ENCODE data around the gene FHL1.

Gene FHL1

DNA sequence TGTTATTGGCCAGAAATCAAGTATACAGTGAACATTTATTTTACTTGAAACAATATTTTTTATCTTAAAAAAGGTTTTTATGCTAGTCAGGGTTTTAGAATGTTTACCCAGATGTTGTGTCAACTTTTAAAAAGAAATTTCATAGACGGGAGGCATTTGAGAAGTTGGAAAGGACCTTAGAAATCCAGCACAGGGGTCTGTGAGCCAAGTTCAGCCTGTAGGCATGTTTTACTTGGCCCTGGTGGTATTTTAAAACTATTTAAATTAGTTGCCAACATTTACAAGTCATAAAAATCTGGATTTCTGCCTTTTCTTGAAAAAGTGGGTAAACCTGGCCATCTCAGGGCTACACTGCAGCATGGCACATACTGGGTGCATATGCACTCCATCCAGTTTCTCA is 25.5 kb upstream of the FHL1 start:
- Histone ChIP-seq H4K20me1 (ENCODE audit: insufficient read depth) (no peaks in the 10 kb centered on the region), H2AFZ (ENCODE audit: low read depth) (no peak overlapping the region), H3K4me3 (IDR thresholded peaks at IDR 0.05; ENCODE audit: insufficient read depth, low read depth, low read length) (no peak overlapping the region), H3K27ac (no peak overlapping the region), H3K4me2 (no peak overlapping the region), H3K4me1 (ENCODE audit: low read depth, poor library complexity, severe bottlenecking) (peaks cover 9% of the 10 kb centered on the region), H3K27me3 (ENCODE audit: insufficient read depth, low read depth) (no peaks in the 10 kb centered on the region), H3K36me3 (ENCODE audit: insufficient read depth) (no peaks in the 10 kb centered on the region), H3K79me2 (ENCODE audit: insufficient read depth, low read depth) (no peaks in the 10 kb centered on the region), H3K9ac (no peak overlapping the region)
- TF ChIP-seq, protein P1, sequence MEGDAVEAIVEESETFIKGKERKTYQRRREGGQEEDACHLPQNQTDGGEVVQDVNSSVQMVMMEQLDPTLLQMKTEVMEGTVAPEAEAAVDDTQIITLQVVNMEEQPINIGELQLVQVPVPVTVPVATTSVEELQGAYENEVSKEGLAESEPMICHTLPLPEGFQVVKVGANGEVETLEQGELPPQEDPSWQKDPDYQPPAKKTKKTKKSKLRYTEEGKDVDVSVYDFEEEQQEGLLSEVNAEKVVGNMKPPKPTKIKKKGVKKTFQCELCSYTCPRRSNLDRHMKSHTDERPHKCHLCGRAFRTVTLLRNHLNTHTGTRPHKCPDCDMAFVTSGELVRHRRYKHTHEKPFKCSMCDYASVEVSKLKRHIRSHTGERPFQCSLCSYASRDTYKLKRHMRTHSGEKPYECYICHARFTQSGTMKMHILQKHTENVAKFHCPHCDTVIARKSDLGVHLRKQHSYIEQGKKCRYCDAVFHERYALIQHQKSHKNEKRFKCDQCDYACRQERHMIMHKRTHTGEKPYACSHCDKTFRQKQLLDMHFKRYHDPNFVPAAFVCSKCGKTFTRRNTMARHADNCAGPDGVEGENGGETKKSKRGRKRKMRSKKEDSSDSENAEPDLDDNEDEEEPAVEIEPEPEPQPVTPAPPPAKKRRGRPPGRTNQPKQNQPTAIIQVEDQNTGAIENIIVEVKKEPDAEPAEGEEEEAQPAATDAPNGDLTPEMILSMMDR (conservative IDR thresholded peaks at IDR 0.05; ENCODE audit: low read depth, low read length) = no peak

DNA sequence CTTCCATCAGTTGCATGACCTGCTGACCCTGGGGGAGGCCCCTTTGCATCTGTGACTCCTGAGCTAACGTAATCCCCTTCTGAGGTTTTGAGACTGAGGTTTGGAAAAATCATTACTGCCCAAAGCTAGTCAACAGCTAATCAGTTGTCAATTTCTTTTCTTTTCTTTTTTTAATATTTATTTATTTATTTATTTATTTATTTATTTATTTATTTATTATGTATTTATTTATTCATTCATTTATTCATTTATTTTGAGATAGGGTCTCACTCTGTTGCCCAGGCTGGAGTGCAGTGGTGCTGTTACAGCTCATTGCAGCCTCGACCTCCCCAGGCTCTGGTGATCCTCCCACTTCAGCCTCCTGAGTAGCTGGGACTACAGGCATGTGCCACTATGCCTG is 25.1 kb upstream of the FHL1 start:
- Histone ChIP-seq H3K4me3 (IDR thresholded peaks at IDR 0.05; ENCODE audit: insufficient read depth, low read depth, low read length) (no peak overlapping the region), H3K27me3 (ENCODE audit: insufficient read depth, low read depth) (no peaks in the 10 kb centered on the region)

DNA sequence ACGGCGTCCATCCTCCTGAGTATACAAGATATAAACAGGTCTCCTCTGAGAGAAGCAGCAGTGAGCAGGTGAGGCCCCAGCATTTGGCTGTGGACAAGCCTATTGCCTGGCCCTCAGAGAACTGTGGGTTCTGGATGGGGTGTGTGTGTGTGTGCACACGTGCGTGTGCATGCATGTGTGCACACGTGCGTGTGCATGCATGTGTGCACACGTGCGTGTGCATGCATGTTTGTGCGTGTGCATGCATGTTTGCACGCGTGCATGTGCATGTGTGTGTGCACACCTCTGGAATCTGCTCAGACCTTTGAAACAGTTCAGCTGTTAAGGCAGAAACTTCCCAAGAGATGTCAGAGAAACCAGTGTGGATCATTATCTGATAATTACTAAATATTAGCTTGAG is 22.2 kb upstream of the FHL1 start:
- Histone ChIP-seq H2AFZ (ENCODE audit: low read depth) (no peak overlapping the region), H3K4me1 (ENCODE audit: low read depth, poor library complexity, severe bottlenecking) (peaks cover 36% of the 10 kb centered on the region), H3K27ac (no peak overlapping the region), H3K9ac (no peak overlapping the region), H3K4me3 (IDR thresholded peaks at IDR 0.05; ENCODE audit: insufficient read depth, low read depth, low read length) (no peak overlapping the region), H3K27me3 (ENCODE audit: insufficient read depth, low read depth) (no peaks in the 10 kb centered on the region), H3K4me2 (no peak overlapping the region), H4K20me1 (ENCODE audit: insufficient read depth) (no peaks in the 10 kb centered on the region), H3K79me2 (ENCODE audit: insufficient read depth, low read depth) (no peaks in the 10 kb centered on the region), H3K36me3 (ENCODE audit: insufficient read depth) (no peaks in the 10 kb centered on the region)
- TF ChIP-seq, protein P1 (conservative IDR thresholded peaks at IDR 0.05; ENCODE audit: low read depth, low read length) = no peak

More for the DNA sequence above, 25.1 kb upstream of the FHL1 start:
- H3K4me1 ChIP-seq (ENCODE audit: low read depth, poor library complexity, severe bottlenecking) = peaks cover 13% of the 10 kb centered on the region
- H3K79me2 ChIP-seq (ENCODE audit: insufficient read depth, low read depth) = no peaks in the 10 kb centered on the region
- H3K36me3 ChIP-seq (ENCODE audit: insufficient read depth) = no peaks in the 10 kb centered on the region
- H3K4me2 ChIP-seq = no peak overlapping the region
- no peak overlapping the region for H3K9ac ChIP-seq
- H2AFZ ChIP-seq (ENCODE audit: low read depth) = no peak overlapping the region
- H4K20me1 ChIP-seq (ENCODE audit: insufficient read depth) = no peaks in the 10 kb centered on the region
- TF ChIP-seq, protein P1 (conservative IDR thresholded peaks at IDR 0.05; ENCODE audit: low read depth, low read length) = no peak
- H3K27ac ChIP-seq = no peak overlapping the region

DNA sequence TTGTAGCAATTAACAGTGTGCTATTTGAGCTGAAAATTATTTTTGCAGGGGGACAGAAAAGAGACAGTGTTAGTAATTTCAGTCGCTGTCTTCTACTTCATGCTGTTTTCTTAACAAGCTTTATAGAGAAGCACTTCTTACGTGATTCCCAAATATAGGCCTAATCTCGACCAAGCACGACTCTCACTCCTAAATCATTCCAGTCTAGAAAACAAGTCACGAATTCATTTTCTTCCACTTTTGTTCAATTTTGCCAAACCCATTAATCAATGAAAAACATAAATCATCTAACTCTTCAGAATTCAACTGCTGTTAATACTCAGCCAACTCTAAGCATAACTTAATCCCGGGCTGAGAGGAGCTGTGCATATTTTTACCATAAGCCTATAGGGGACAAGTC is 21.0 kb upstream of the FHL1 start:
- H3K79me2 ChIP-seq (ENCODE audit: insufficient read depth, low read depth) = no peaks in the 10 kb centered on the region
- peak overlapping the region; percentile 86 for H3K4me2 ChIP-seq
- no peaks in the 10 kb centered on the region for H3K36me3 ChIP-seq (ENCODE audit: insufficient read depth)
- peaks cover 49% of the 10 kb centered on the region for H3K4me1 ChIP-seq (ENCODE audit: low read depth, poor library complexity, severe bottlenecking)
- no peaks in the 10 kb centered on the region for H3K27me3 ChIP-seq (ENCODE audit: insufficient read depth, low read depth)
- peak overlapping the region; percentile 93 for H3K27ac ChIP-seq
- peak overlapping the region; percentile 22; the same call in 1 of the 2 replicates for H2AFZ ChIP-seq (ENCODE audit: low read depth)
- peak overlapping the region; percentile 58; the same call in 1 of the 2 replicates for H3K9ac ChIP-seq
- no peak overlapping the region for H3K4me3 ChIP-seq (IDR thresholded peaks at IDR 0.05; ENCODE audit: insufficient read depth, low read depth, low read length)
- TF ChIP-seq, protein P1 (conservative IDR thresholded peaks at IDR 0.05; ENCODE audit: low read depth, low read length) = no peak
- no peaks in the 10 kb centered on the region for H4K20me1 ChIP-seq (ENCODE audit: insufficient read depth)
